DMS53 (cell line): Measurements from ENCODE around the gene ARHGAP24.
A peak's percentile ranks its signal among the peaks of the same experiment; 100 is the strongest.
"Not testable (repeated sequence)": the region's sequence is repeated elsewhere in the genome, so short reads cannot be mapped to it uniquely, and the experiment has no call there.

Experiments
- DNase-seq: peaks from one replicate; lab custom pipeline; 2025; lab: John Stamatoyannopoulos, UW

The ARHGAP24 gene

DNA sequence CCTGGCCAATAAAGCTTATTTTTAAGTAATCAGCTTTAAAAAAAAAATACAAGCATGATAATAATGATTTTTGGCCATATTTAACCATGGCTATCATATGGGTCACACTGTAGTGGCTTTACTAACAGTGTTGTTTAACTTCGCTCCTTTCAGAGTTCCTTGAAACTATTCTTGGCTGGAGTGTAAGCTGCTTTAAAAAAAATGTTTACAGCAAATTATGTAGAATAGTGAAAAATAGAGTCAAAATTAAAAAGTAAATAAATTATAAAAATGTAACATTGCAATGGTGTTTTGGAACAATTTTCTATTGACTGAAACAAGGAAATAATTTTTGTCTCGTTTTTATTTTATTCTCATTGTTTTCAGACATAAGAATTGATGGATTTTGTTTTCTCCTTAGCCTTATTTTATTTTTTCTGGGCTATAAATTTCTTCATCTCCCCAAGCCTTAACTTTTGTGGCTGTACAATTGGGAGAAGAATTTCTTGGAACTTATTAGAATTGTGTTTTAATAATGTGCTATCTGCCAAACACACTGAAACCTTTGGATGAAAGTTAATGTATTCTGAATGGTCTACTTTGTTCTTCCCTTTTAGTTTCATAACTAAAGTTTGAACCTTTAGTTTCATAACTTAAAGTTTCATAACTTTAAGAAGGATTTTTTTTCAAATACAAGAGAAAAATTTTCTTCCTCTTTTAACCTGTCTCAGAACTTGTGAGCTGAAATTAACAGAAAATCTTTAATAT lies 182.0 kb downstream of the ARHGAP24 start:
- no peak for DNase-seq

DNA sequence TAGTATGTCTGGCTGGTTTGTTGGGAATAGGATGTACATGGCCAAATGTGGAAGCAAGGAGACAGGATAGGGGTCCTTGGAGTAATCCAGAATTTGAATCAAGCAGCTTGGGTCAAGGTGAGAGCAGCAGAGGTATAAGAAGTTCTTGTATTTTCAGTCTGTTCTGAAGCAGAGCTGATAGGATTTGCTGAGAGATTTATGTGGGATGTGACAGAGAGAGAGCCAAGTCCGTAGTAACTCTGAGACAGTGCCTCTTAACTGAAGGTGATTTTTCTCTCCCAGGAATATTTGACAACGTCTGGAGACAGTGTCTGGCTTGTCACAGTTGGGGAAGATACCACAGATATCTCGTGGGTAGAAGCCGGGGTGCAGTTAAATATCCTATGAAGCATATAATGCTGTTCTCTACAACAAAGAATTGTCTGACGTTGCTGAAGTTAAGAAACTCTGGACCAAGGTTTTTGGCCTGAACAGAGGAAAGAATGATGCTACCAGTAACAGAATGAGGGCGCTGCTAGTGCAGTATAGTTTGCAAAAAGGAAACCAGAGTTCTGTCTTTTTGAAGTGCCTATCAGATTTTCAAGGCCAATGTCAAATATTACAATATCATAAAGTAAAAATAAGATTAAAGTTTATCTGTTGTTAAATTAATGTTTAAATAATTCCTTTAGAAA lies 184.0 kb downstream of the ARHGAP24 start:
- DNase-seq, result no peak

DNA sequence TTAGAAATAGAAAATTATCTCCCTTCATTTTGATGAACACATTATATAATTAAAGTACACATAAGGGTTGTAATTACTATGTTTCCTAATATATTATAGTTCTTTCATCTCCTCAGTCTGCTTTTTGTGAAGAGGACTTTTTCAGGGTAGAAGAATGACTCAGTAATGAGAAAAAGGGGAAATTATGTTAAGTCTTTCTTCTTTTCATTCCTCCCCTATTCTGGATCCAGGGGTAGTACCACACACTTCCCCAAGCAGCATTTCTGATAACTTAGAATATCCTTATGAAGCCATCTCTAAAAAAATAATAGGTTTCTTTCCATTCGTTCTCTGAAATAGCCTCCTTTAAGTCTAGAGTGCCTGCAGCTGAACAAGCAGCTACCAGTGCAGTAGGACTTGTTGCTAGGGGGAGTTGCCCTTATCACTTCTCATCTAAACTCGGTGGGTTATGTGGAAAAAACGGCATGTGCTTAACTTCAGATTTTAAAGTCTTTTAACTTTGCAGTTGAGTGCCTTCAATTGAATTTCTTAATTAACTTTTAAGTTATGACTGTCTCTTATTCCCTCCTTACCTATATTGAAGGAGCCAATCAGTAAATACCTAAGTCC lies 184.8 kb downstream of the ARHGAP24 start:
- no peak for DNase-seq

DNA sequence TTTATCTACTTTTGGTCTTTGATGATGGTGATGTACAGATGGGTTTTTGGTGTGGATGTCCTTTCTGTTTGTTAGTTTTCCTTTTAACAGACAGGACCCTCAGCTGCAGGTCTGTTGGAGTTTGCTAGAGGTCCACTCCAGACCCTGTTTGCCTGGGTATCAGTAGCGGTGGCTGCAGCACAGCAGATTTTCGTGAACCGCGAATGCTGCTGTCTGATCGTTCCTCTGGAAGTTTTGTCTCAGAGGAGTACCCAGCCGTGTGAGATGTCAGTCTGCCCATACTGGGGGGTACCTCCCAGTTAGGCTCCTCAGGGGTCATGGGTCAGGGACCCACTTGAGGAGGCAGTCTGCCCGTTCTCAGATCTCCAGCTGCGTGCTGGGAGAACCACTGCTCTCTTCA lies 191.7 kb downstream of the ARHGAP24 start:
- not testable (repeated sequence) for DNase-seq

DNA sequence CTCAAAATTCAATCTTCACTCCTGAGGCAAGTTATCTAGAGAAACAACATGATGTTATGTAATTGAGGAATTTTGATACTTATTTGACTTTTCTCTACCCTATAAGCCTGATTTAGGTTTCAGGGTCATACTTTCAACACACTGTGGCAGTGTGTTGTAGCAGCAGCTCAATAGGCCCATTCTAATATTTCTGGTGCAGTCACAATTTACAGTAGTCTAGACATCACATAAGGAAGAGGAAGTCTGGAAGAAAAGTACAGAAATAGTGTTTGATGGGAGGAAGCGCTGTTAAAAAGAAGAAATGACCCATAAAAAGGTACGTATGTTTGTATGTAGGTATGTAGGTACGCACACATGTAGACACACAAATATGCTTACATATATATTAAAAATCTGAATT lies 194.3 kb downstream of the ARHGAP24 start:
- no peak for DNase-seq

DNA sequence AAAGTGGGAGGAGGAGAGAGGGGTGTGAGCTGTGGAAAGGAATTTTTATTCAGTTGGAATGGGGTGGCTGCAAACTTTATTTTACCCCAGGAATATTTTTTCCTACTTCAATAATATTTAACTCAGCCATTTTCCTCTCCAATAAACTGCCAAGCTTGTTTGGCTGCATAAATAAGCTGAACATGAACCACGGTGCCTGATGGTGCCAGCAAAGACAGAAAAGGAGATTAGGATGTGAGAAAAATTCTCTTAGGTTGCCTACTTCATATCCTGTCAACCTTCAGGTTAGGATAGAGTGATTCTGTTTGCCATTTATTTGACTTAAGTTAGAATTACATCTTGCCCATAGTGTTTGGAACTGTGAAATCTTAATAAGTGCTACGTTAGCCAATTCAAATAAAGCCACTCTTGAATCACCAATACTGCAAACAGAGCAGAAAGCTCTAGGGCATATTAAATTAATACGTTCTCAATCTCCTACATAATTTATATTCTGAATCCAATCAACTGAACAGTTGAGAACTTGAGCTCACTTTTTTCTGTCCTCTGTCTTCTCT lies 195.1 kb downstream of the ARHGAP24 start:
- DNase-seq, result no peak

DNA sequence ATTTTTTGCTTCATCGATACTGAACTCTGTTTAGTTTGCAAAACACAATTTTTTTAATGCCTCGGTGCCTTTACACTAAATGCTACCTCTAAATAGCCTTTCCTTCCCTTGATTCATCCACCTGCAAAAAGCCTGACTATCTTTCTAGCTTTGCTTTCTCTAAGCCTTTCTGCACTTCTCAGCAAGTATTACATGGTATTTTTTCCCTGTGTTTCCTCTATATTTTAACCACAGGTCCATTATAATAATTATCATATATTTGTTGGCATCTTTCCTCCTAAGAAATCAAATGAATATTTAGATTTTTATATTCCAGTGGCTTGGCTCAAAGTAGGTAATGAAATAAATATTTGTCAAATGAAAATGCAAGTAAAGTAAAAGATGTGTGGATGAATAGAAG lies 196.2 kb downstream of the ARHGAP24 start:
- DNase-seq, result no peak

DNA sequence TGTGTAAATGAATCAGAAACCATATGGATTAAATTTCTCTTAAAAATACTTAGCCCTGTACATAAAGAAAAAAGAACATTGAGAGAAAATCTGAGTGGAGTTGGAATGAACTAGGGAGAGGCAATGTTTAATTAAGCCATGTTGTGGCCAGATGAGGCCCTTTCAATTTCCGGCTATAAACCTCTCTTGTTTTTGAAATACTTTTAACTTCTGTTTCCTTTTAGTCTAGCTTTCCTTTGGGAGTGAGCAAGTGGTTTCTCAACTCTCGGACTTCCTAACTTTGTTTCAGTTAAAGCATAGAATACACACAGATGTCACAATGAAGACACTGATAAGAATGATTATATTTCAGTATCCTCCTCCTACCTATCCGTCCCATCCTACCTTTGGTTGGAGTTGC lies 197.2 kb downstream of the ARHGAP24 start:
- DNase-seq, result no peak

DNA sequence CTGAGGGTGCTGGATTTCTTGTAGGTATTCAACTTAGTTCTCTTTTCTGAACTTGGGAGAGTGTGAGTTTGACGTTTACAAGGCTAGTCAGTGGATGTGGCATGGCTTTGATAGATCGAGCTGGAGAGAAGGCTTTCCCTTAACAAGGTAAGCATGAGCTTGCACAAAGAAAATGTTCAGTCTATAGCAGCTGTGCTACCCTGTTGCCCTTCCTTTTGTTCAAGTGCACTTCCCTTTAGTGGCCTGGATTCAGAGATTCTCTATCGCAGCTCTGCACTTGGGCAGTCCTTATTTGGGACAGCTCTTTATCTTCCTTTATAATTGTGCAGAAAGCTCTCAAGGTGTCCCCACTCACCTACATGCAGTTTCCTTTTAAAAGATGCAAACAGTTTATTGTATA lies 198.0 kb downstream of the ARHGAP24 start:
- DNase-seq, result no peak

DNA sequence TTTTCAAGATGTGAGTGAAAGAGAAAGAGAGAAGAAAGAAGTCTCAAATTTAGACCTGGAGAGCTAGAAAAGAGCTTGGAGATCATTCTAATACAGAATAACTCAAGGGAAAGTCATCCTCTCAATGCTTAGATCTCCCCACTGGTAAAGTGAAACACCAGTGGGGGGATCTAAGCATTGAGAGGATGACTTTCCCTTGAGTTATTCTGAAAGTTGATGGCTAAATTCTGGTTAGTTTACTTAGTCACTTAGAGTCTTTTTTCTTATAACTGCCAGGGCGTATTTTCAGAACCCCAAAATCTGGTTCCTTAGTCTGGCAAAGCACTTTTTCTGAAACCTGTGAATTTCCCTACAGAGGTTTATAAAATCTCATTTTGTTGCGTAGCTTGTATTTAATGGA lies 198.6 kb downstream of the ARHGAP24 start:
- no peak for DNase-seq

DNA sequence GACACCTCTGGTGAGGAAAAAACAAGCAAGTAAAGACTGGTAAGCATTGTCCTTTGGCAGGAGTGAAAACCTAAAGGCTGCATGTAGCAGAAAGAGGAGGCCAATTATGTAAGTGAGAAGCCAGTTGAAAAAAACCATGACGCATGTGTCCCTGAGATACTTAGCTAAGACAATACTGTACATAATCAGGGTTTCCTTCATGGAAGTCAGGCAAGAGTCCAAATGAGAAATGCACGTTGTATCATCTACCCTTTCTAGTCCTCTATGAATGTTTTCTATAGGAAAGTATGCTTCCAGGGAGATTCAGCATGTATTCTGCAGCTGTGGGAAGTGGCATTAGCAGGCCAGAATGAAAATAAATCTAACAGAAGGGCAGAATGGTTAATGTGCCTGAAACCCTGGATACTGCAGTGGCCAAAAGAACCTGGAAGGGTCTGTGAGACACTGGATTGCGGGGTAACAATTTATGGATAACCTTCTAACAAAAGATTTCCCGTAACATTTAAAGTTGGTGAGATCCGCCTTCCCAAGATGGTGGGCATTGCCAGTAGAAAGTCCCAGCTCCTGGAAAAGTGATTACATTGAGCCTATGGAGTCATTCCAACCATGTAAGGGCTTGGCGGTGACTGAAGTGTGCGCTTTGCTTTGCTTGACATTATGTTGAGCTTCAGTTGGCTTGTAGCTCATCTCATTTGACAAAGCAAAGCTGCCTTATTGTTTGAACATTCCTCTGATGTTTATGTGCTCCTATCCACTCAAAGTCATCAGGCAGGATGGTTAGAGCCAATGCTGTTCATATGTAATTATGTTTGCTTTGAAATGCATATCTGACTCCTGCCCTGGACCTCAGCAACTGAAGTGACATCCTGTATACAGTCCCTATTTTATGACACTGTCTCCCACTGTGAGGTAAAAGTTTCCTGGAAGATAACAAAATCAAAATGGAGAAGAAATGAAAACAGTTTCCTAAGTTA lies 200.4 kb downstream of the ARHGAP24 start:
- DNase-seq, result peak; percentile 82

DNA sequence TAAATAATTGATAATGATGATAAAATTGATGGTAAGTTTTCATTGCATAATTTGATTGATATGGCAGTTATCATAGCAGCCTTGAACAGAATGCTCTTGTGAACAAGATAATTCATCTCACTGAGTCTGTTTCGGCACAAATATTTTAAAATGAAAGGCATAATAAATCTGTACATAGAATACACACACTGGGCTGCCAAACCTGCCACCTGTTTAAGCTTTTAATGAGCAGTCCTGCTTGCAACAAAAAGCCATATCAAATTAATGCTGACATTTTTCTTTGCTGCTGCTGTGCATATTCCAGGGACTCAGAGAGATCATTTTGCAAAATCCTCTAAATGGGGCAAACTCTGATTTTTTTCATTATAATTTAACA lies 201.1 kb downstream of the ARHGAP24 start:
- DNase-seq, result no peak

DNA sequence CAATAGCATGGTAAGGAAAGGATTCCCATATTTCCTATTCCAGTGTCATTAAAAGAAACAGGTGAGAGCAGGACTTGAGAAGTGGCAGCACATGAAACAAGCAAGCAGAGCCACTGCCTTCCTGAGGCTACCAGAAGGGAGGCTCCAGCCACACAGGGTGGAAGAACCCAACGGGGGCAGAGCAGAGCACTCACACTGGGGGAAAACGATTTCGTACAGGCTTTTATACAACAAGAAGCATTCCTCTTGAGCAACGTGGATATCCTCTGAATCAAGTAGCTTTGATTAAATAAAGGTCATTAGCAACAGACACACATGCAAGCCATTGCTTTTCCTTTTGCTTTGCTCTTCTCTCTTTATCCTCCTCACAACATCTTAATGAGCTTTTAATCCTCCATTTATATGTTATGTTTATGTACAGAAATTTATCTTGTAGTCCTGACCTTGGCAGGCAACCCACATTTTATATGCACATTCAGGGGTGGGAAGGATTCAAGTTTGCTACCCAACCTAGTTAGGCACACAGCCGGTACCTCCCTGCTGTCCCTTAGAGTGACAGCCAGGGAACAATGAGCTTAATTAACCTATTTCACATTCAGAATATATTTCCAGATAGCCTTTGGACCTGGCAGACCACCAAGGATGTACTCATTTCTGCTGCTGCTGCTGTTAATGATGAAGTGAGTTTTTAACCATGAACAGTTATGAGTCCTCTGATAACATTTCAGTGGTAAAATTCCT lies 202.1 kb downstream of the ARHGAP24 start:
- no peak for DNase-seq

DNA sequence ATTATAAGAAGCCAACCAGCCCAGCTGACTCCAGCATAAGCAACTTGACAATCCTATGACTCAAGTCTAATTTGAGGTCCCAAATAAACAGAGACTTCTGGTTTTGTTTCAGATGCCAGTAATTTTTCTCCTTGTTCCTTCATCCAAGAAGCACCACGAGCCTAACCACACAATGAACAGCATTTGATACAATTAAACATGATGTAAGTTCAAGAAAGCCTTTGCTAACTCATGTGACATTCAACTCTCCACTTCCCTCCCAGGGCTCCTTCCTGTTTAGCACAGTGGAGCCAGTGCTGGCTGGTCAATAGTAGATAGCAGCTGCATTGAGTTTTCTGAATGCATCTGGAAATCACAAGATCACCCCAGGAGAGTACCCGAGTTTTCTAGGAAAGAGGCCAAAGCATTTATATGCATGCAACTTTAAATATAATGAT lies 206.3 kb downstream of the ARHGAP24 start:
- peak; percentile 7 for DNase-seq

DNA sequence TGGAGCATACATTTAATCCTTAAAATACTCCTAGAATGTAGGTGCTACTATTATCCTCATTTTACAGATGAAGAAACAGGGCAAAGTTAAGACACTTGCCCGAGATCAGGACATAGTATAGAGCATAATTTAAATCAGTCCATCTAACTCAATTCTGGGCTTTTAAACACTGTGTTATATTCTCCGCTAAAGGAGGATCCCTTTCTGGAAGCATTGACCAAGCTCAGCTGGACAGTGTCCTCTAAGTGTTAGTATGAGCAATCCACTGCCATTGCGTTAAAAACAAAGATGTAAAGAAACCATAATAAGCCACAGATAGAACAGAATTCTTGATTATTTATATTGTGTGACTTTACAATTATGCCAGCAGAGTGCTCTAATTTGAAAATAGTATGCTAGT lies 207.0 kb downstream of the ARHGAP24 start:
- DNase-seq, result no peak

DNA sequence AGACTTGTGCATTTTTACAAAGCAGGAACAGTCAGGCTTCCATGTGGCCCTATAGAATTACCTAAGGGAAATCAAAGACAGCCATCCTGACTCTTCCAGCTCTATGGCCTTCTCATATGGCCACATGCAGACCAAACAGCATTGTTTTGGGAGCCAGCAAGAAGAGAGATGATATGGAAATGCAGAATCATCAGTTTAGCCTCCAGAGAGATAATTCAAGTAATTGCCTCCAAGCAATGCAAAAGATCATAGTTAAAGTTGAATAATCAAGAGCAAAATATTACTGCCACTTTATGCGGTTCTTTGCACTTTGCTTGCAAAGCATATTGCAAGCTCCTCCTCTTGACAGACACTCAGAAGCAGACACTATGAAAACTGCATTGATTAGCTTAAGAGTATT lies 207.4 kb downstream of the ARHGAP24 start:
- DNase-seq, result no peak

DNA sequence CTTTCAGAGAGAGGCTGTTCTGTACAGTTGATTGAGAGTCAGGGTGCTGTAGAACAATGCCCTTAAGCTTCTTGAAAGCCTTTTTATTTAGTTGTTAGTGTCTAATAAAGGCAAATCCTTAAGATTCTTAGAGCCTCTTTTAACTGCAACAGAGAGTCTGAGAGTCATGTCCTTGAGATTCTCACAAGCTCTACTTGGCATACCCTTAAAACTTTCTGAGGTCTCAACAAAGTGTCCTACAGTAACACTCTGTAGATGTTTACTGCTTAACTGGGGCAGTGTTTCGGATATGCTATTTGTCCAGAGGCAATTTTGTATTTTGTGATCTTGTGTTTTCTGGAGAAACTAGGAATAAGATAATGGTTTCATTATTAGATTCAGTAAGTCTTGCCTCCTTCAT lies 209.7 kb downstream of the ARHGAP24 start:
- DNase-seq, result no peak

DNA sequence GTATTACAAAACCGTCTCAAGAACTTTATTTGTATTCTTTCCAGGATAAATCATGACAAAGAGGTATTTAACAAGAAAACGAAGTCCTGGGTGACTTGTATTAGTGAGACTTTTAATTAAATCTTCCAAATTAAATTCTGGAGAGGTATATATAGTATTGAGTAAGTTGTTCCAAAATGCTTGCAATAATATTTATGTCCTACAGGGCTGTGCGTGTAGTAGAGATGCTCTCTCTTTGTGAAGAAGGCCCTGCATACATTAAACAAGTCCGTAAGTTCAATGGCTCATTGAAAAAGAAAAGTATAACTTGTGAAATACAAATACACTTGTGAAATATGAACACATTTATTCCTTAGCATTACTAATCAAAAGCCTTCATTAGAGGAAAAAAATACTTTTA lies 211.4 kb downstream of the ARHGAP24 start:
- peak; percentile 27 for DNase-seq

DNA sequence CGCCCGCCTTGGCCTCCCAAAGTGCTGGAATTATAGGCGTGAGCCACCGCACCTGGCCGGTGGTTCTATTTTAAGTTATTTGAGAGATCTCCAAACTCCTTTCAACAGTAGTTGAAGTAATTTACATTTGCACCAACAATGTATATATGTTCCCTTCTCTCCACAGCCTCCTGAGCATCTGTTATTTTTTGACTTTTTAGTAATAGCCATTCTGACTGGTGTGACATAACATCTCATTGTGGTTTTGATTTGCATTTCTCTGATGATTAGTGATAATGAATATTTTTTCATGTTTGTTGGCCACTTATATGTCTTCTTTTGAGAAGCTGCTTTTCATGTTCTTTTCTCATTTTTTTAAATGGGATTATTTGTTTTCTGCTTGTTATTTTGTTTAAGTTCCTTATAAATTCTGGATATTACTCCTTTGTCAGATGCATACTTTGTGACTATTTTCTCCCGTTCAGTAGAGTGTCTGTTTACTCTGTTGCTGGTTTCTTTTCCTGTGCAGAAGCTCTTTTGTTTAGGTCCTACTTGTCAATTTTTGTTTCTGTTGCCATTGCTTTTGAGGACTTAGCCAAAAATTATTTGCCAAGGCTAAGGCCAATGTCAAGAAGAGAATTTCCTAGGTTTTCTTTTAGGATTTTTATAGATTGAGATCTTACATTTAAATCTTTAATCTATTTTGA lies 213.2 kb downstream of the ARHGAP24 start:
- DNase-seq, result no peak

DNA sequence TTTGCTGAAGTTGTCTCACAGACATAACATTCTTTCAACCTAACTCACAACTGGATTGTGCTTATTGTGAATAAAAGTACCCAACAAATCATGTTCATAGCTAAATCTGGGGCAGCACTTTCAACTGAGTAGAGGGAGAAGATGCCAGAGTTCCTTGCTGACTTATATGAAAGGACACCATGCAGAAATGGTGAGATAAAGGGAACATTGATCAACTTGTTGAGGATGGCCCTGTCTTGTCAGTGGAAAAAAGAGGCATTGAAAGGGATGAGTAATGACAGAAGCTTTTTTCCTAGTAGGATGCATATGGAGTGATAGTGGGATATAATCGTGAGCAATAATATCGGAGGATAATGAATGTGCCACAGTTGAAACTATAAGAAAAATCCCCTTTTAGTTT lies 221.7 kb downstream of the ARHGAP24 start:
- no peak for DNase-seq

DNA sequence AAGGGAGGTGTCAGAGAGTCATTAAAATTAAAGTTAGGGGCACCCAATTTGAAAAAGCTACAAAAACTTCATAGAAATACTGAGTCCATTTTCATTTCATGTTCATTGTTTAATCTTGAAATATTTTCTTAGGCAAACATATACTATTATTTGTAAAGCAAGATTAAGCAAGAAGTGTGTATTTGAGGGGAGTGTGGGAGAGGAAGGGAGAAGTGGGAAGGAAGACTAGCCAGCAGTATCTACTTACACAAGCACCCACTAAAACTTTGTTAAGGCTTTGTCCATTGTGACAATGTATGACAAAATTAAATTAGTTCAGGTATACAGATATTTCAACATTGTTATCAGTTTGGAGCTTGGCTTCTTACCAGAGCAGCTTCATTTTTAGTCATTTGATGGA lies 222.9 kb downstream of the ARHGAP24 start:
- no peak for DNase-seq
